Gastrocnemius medialis (tissue), 4 donors: Measurements from ENCODE around the gene ITGB3. TPM values are rescaled to one million over a fixed set of nuclear protein-coding genes. Genes with fewer than 3 reads are reported as not detected.

Experiments
- ATAC-seq, 2 donors: fragments of 150-250 bp; one replicate each; pipeline ENCODE4 v1.9.1; 2016
- DNase-seq, 2 donors: peaks; one replicate each; pipeline ENCODE4 v3.0.0-alpha.2; 2019
- H3K27ac ChIP-seq, 4 donors: fragments of 200-600 bp; sonication (generic); 1 replicate in 1 of 4; 2 replicates in 3 of 4; pipeline ENCODE4 v1.5.1; 2016 to 2018; ENCODE audit warnings: mild to moderate bottlenecking in 2 of 4, moderate library complexity in 1 of 4
- H3K27me3 ChIP-seq, 3 donors: fragments of 200-600 bp; sonication (generic) in 2 of 3; 1 replicate in 1 of 3; 2 replicates in 2 of 3; pipeline versions ENCODE4 v1.5.1 to v1.6.0; 2016 to 2019; ENCODE audit warnings: mild to moderate bottlenecking in 1 of 3, moderate library complexity in 1 of 3
- H3K36me3 ChIP-seq, 2 donors: fragments of 200-600 bp; sonication (generic) in 1 of 2; one replicate each; pipeline ENCODE4 v1.5.1; 2017 to 2018
- H3K4me1 ChIP-seq, 2 donors: fragments of 200-600 bp; sonication (generic) in 1 of 2; one replicate each; pipeline ENCODE4 v1.5.1; 2016 to 2017; ENCODE audit warnings: mild to moderate bottlenecking in 2 of 2
- H3K4me3 ChIP-seq, 4 donors: fragments of 200-600 bp; sonication (generic) in 3 of 4; 1 replicate in 1 of 4; 2 replicates in 3 of 4; pipeline ENCODE4 v1.5.1; 2016 to 2019; ENCODE audit warnings: mild to moderate bottlenecking in 2 of 4
- H3K9me3 ChIP-seq, 3 donors: fragments of 200-600 bp; sonication (generic) in 2 of 3; 1 replicate in 1 of 3; 2 replicates in 2 of 3; pipeline ENCODE4 v1.5.1; 2016 to 2019
- CTCF ChIP-seq, 5 experiments: fragments of 450-650 bp in 3 of 5; fragments of 200-600 bp in 2 of 5; sonication (generic) in 2 of 5; IDR thresholded peaks in 4 of 5; conservative IDR thresholded peaks in 1 of 5; 1 replicate in 4 of 5; 2 replicates in 1 of 5; pipeline ENCODE4 v1.5.1; 2016 to 2019; ENCODE audit warnings: antibody characterized with exemption in 5 of 5, mild to moderate bottlenecking in 3 of 5, moderate library complexity in 3 of 5
- POLR2A ChIP-seq, 2 donors: fragments of 450-650 bp; IDR thresholded peaks; one replicate each; pipeline ENCODE4 v1.6.1; 2017; ENCODE audit warnings: antibody characterized with exemption in 2 of 2, mild to moderate bottlenecking in 2 of 2, moderate library complexity in 2 of 2
- in situ Hi-C, 4 donors: fragments of 200-750 bp; cut with MboI; loops; one replicate each; pipeline versions ENCODE4 v1.15.0 to v1.8.0; 2017; ENCODE audit warnings: low sequenced_read_pairs in 4 of 4
- intact Hi-C: fragments of 100-400 bp; cut with DNase I; formaldehyde crosslinking; loops from one replicate; pipeline ENCODE4 v1.15.1; 2023; ENCODE audit warnings: low total_unique reads
- total RNA-seq, 4 donors: library from RNA; depleted of rRNA; stranded (reverse); fragments of >200 nt; gene quantifications; one replicate each; pipeline versions ENCODE4 v1.1.0 to v1.2.3, GENCODE V29; 2016

Gene ITGB3
- total RNA-seq, 4 donors from 2014 or later = 0.92 to 6.2 (median 1.9) TPM; not detected in 1

GRCh38 chr17:47285003-47285402 is 31.4 kb downstream of the ITGB3 start:
- intact Hi-C loops (no loop called here), in situ Hi-C loops (no loop called here)
- Histone ChIP-seq H3K4me3 (no peak overlapping the region), H3K4me1 (peaks cover 0 to 3% of the 10 kb centered on the region in 2 donors), H3K36me3 (no peaks in the 10 kb centered on the region), H3K27me3 (no peaks in the 10 kb centered on the region), H3K9me3 (no peaks in the 10 kb centered on the region), H3K27ac (no peak overlapping the region)
- ATAC-seq = no peak
- DNase-seq = no peak
- TF ChIP-seq CTCF (IDR thresholded peaks at IDR 0.05 in 4 of 5, conservative IDR thresholded peaks at IDR 0.05 in 1 of 5) (no peak), POLR2A (IDR thresholded peaks at IDR 0.05) (no peak)

- no peaks in the 10 kb centered on the region for H3K4me1 ChIP-seq
- no peak for TF ChIP-seq CTCF (IDR thresholded peaks at IDR 0.05 in 4 of 5, conservative IDR thresholded peaks at IDR 0.05 in 1 of 5)
- TF ChIP-seq POLR2A (IDR thresholded peaks at IDR 0.05) = no peak
- no peak overlapping the region for H3K4me3 ChIP-seq
- intact Hi-C loops (no loop called here), in situ Hi-C loops (no loop called here)
- H3K36me3 ChIP-seq = no peaks in the 10 kb centered on the region
- H3K27me3 ChIP-seq = no peaks in the 10 kb centered on the region
- ATAC-seq = no peak
- H3K9me3 ChIP-seq = no peaks in the 10 kb centered on the region
- no peak for DNase-seq
- H3K27ac ChIP-seq = no peak overlapping the region
These were observed 32.7 kb downstream of the ITGB3 start for GRCh38 chr17:47286198-47286914.

- TF ChIP-seq POLR2A (IDR thresholded peaks at IDR 0.05) (no peak), CTCF (IDR thresholded peaks at IDR 0.05 in 4 of 5, conservative IDR thresholded peaks at IDR 0.05 in 1 of 5) (no peak)
- in situ Hi-C loops = no loop called here
These were observed 33.4 kb downstream of the ITGB3 start for GRCh38 chr17:47287068-47287467.

GRCh38 chr17:47287639-47288038 is 34.0 kb downstream of the ITGB3 start:
- in situ Hi-C loops (no loop called here), intact Hi-C loops (no loop called here)
- no peaks in the 10 kb centered on the region for H3K9me3 ChIP-seq
- no peak overlapping the region for H3K27ac ChIP-seq
- no peaks in the 10 kb centered on the region for H3K4me1 ChIP-seq
- H3K36me3 ChIP-seq = no peaks in the 10 kb centered on the region
- no peaks in the 10 kb centered on the region for H3K27me3 ChIP-seq
- no peak for TF ChIP-seq POLR2A (IDR thresholded peaks at IDR 0.05)
- TF ChIP-seq CTCF (IDR thresholded peaks at IDR 0.05 in 4 of 5, conservative IDR thresholded peaks at IDR 0.05 in 1 of 5) = no peak
- H3K4me3 ChIP-seq = no peak overlapping the region
- DNase-seq (no peak), ATAC-seq (no peak)

More at GRCh38 chr17:47287068-47287467, 33.4 kb downstream of the ITGB3 start:
- ATAC-seq = no peak
- no peaks in the 10 kb centered on the region for H3K27me3 ChIP-seq
- no peak overlapping the region for H3K27ac ChIP-seq
- DNase-seq = no peak
- H3K4me3 ChIP-seq = no peak overlapping the region
- H3K4me1 ChIP-seq = no peaks in the 10 kb centered on the region
- intact Hi-C loops = no loop called here
- H3K36me3 ChIP-seq = no peaks in the 10 kb centered on the region
- no peaks in the 10 kb centered on the region for H3K9me3 ChIP-seq
